Peyer's patch (tissue), 4 donors: ENCODE data around the gene RAB3B.

ENCODE experiments used
- POLR2A ChIP-seq, 2 donors: fragments of 450-650 bp; IDR thresholded peaks; one replicate each; pipeline ENCODE4 v1.5.1; 2017; ENCODE audit warnings: antibody characterized with exemption in 2 of 2, mild to moderate bottlenecking in 2 of 2, moderate library complexity in 2 of 2
- TF ChIP-seq, protein P1 (sequence below), 6 experiments: fragments of 450-650 bp in 4 of 6; fragments of 200-600 bp in 2 of 6; sonication (generic) in 1 of 6; IDR thresholded peaks; one replicate each; pipeline ENCODE4 v1.5.1; 2017 to 2019; ENCODE audit warnings: antibody characterized with exemption in 6 of 6, mild to moderate bottlenecking in 3 of 6, moderate library complexity in 1 of 6

DNA sequence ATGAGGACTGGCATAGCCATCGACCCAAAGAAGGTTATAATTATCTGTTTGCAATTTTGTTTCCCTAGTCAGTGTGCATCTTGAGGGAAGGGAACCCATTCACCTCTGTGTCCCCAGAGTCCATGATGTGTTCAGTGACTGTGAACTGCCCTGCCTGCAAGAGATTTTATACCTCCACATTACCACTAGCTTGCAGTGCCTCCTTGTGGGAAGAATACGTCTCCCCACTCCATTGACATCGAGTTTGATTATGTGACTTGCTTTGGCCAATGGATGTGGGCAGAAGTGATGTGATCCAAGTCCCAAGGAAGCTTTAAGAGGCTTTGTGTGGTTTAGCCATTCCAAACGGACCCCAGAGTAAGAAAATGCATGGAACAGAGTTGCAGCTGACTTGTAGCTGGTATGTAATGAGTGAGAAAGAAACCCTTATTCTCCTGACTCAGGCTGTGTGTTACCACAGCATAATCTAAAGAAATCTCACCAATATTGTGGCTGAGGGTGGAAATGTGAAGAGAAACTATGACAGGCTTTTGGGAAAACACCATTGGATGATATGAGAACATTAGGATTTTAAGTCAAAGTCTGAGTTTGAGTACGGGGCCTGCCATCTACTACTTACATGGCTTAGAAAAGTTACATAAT, 64.2 kb downstream of the RAB3B start:
- TF ChIP-seq, protein P1, sequence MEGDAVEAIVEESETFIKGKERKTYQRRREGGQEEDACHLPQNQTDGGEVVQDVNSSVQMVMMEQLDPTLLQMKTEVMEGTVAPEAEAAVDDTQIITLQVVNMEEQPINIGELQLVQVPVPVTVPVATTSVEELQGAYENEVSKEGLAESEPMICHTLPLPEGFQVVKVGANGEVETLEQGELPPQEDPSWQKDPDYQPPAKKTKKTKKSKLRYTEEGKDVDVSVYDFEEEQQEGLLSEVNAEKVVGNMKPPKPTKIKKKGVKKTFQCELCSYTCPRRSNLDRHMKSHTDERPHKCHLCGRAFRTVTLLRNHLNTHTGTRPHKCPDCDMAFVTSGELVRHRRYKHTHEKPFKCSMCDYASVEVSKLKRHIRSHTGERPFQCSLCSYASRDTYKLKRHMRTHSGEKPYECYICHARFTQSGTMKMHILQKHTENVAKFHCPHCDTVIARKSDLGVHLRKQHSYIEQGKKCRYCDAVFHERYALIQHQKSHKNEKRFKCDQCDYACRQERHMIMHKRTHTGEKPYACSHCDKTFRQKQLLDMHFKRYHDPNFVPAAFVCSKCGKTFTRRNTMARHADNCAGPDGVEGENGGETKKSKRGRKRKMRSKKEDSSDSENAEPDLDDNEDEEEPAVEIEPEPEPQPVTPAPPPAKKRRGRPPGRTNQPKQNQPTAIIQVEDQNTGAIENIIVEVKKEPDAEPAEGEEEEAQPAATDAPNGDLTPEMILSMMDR (IDR thresholded peaks at IDR 0.05) = peak in 1 of 6 experiments; percentile 21
- no peak for TF ChIP-seq POLR2A (IDR thresholded peaks at IDR 0.05)
